ENCODE measurements around the gene PSMD10. TPM values are rescaled to one million over a fixed set of nuclear protein-coding genes. Genes with fewer than 3 reads are reported as not detected.

The PSMD10 gene, protein sequence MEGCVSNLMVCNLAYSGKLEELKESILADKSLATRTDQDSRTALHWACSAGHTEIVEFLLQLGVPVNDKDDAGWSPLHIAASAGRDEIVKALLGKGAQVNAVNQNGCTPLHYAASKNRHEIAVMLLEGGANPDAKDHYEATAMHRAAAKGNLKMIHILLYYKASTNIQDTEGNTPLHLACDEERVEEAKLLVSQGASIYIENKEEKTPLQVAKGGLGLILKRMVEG
- 42.6 and 49.4 TPM in 2 replicates for total RNA-seq

DNA sequence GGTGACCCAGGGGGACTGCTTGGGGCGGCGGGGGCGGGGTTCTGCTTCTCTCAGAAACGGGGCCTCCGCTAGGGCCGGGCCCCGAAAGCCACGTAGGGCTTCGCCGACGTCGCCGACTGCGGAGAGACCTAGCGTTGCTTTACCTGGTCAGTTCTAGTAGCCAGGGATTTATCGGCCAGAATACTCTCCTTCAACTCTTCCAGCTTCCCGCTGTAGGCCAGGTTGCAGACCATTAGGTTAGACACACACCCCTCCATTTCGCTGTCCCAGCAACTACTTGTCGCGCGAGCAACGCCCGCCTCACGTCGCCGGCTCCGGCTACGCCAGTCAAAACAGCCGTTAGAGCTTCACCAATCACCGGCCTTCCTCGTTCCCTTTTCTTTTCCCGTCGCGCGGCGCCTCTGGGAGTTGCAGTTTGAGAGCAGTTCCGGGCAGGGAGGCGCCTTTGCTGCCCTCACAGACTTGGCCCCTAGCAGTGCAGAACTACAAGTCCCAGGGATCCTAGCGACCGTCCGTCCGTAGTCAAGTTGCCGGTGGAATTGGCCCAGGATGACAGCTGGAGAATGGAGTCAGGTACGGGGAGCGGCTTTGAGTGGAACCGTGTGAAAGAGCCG is at the start of gene PSMD10, which contains the start of gene ATG4A:
PSMD10 (minus strand) TSS at position 279 of the 614 bp plus-strand sequence; CDS start at position 257, 22 bp downstream.
ATG4A (plus strand) TSS at position 515 of the 614 bp plus-strand sequence; CDS start at position 564, 49 bp downstream.

DNA sequence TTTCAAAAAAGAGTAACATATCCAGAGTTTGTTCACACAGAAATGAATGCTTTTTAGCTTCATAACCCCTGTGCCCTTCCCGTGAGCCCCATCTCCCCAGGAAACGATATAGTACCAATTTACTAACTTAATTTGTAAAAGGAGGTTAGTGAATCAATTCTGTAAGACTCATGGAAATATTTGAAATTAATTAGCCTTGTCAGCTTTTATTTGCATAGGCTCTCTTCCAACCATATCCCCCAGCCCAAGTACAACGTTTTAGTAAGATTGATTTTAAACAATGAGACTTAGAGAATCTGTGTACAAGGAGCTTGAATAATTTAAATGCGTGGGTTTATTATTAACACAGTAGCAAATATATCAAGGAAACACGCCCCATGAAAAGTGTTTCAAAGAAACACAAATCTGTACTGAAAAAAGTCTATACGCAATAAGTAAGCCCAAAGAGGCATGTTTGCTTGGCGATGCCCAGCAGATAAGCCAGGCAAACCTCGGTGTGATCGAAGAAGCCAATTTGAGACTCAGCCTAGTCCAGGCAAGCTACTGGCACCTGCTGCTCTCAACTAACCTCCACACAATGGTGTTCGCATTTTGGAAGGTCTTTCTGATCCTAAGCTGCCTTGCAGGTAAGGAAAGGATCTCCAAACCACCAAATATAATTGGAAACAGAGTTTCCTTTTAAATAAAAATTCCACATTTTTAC is 46.6 kb downstream of the PSMD10 start, which contains the start of gene VSIG1:
VSIG1 (plus strand) TSS at position 512 of the 703 bp plus-strand sequence; CDS start at position 578, 66 bp downstream.

Other genes starting within 250 kb of the PSMD10 start
- gene TEX13B, start 109.2 kb downstream of the PSMD10 start, total RNA-seq, result not detected in 2 replicates
- 0.16 TPM in 1 of 2 replicates, not detected in the other for gene VSIG1, start 46.5 kb downstream of the PSMD10 start, total RNA-seq
- 9.9 and 14.1 TPM in 2 replicates for gene ATG4A, start 236 bp upstream of the PSMD10 start, total RNA-seq

Data from cardiac atrium fibroblast (primary cell).